GM19099 (cell line): Measurements from ENCODE around the gene SPATA13.

Experiments
- POLR2A ChIP-seq: IDR thresholded peaks from 3 replicates; pipeline ENCODE4 v1.6.1; 2011; ENCODE audit warnings: low read depth; ENCODE audit not compliant: insufficient read length; ENCODE audit errors: extremely low read depth

Gene SPATA13

GRCh38 chr13:24194447-24194846 is 33.9 kb downstream of the SPATA13 start:
- TF ChIP-seq POLR2A, result no peak

- TF ChIP-seq POLR2A, result no peak
Observed at GRCh38 chr13:24195626-24196025, 35.1 kb downstream of the SPATA13 start.

GRCh38 chr13:24196593-24197197 is 36.2 kb downstream of the SPATA13 start:
- TF ChIP-seq POLR2A, result no peak

GRCh38 chr13:24199016-24199415 is 38.5 kb downstream of the SPATA13 start:
- TF ChIP-seq POLR2A, result no peak

GRCh38 chr13:24202215-24202614 is 41.7 kb downstream of the SPATA13 start:
- no peak for TF ChIP-seq POLR2A

GRCh38 chr13:24203273-24203672 is 42.8 kb downstream of the SPATA13 start:
- no peak for TF ChIP-seq POLR2A

- no peak for TF ChIP-seq POLR2A
Observed at GRCh38 chr13:24203811-24204210, 43.3 kb downstream of the SPATA13 start.

GRCh38 chr13:24207841-24208667 is 47.5 kb downstream of the SPATA13 start:
- TF ChIP-seq POLR2A, result no peak

- no peak for TF ChIP-seq POLR2A
Observed at GRCh38 chr13:24209138-24209537, 48.6 kb downstream of the SPATA13 start.

- no peak for TF ChIP-seq POLR2A
Observed at GRCh38 chr13:24212254-24212653, 51.7 kb downstream of the SPATA13 start.

GRCh38 chr13:24212674-24213073 is 52.2 kb downstream of the SPATA13 start:
- no peak for TF ChIP-seq POLR2A

- no peak for TF ChIP-seq POLR2A
Observed at GRCh38 chr13:24213932-24214331, 53.4 kb downstream of the SPATA13 start.

GRCh38 chr13:24214528-24214927 is 54.0 kb downstream of the SPATA13 start:
- no peak for TF ChIP-seq POLR2A

- TF ChIP-seq POLR2A, result no peak
Observed at GRCh38 chr13:24215126-24215525, 54.6 kb downstream of the SPATA13 start.

GRCh38 chr13:24215732-24216131 is 55.2 kb downstream of the SPATA13 start:
- no peak for TF ChIP-seq POLR2A

- no peak for TF ChIP-seq POLR2A
Observed at GRCh38 chr13:24216176-24216575, 55.7 kb downstream of the SPATA13 start.
